ENCODE data around the gene ZNF224.
"Not testable (repeated sequence)": the region's sequence is repeated elsewhere in the genome, so short reads cannot be mapped to it uniquely, and the experiment has no call there.

The ZNF224 gene

DNA sequence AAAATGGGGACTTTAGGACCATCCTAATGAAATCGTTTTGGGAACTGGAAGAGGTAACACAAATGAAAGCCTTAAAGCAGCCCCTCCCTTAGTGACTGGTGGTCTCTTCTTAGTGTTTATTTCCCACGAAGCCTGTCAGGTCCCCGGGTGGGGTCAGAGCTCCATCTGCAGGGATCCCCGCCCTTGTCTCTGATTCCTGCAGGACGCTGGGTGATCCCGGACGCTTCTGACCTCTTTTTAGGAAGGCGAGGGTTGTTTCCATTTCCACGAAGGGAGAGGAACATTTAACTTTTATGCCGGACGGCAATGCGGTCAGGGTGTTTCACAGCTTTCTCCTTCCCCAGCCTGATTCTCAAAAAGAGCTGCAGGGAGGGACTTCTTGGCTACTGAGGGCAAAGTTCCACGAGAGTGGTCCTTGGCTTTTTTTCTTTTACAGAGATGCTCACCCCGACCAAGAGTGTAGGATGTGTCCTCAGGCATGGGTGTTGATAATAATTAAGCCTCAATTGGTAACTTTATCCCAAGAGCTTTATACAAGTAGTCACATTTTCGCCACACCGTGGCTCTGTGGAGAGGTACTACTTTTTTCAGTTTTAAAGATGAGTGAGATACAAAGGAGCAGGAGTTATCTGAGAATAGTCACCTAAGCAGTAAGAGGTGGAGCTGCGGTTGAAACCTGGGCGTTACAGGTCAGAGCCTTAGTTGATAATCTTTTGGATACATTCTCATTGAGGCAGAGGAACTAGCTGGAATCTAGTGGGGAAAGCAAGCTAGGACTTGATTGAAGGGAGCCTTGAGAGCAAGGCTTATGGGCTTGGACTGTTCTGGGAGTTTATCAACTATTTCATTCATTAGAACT lies 21.4 kb upstream of the ZNF224 start:
- H3K4me1 ChIP-seq (ENCODE audit: control insufficient read depth, insufficient read depth, low read length): peaks cover 11% of the 10 kb centered on the region
- H3K36me3 ChIP-seq (ENCODE audit: control insufficient read depth, insufficient read depth, low read length): 0 out of 2 replicates have a peak, but pooled peaks cover 5% of the 10 kb centered on the region
- H3K27me3 ChIP-seq (ENCODE audit: control insufficient read depth, insufficient read depth, low read length): peaks cover 6% of the 10 kb centered on the region
- H3K4me3 ChIP-seq (ENCODE audit: low read depth, low read length): peak overlapping the region; percentile 83
- H3K27ac ChIP-seq (ENCODE audit: low read depth, low read length): no peak overlapping the region
- H3K9me3 ChIP-seq (ENCODE audit: control insufficient read depth, insufficient read depth, low read depth, low read length): no peaks in the 10 kb centered on the region
- H3K9ac ChIP-seq (ENCODE audit: low read length): no peak overlapping the region

DNA sequence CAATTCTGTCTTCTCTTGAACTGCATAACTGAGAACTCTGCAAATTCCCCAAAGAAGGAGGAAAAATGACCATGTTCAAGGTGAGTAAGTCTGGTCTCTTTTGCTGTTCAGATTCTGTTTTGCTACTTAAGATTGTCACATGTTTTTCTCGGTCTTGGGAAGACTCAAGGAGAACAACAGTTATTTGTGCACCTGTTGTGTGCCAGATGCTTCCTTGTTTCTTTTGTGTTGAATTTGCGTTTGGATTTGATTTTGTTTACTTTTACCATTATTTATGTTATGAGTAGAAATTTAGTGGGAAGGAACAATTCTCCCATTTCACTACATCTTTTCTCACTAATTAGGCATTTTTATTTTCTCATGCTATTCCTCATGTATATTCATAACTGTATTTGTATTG lies 17.8 kb upstream of the ZNF224 start:
- H3K9ac ChIP-seq (ENCODE audit: low read length): no peak overlapping the region
- peaks cover 6% of the 10 kb centered on the region for H3K27me3 ChIP-seq (ENCODE audit: control insufficient read depth, insufficient read depth, low read length)
- H3K4me3 ChIP-seq (ENCODE audit: low read depth, low read length): no peak overlapping the region
- no peaks in the 10 kb centered on the region for H3K9me3 ChIP-seq (ENCODE audit: control insufficient read depth, insufficient read depth, low read depth, low read length)
- H3K27ac ChIP-seq (ENCODE audit: low read depth, low read length): no peak overlapping the region
- H3K36me3 ChIP-seq (ENCODE audit: control insufficient read depth, insufficient read depth, low read length): peaks cover 9% of the 10 kb centered on the region
- H3K4me1 ChIP-seq (ENCODE audit: control insufficient read depth, insufficient read depth, low read length): peaks cover 7% of the 10 kb centered on the region; the same call in 1 of the 2 replicates

DNA sequence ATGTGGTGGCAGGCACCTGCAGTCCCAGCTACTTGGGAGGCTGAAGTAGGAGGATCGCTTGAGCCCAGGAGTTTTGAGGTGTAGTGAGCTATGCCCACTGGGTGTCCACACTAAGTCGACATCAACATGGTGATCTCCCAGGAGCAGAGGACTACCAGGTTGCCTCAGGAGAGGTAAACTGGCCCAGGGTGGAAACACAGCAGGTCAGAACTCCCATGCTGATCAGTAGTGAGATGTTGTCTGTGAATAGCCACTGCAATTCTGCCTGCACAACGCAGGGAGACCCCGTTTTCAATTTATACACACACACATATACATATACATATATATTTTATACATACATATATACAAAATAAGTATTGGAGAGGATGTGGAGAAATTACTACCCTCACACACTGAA lies 2.1 kb upstream of the ZNF224 start:
- no peaks in the 10 kb centered on the region for H3K9me3 ChIP-seq (ENCODE audit: control insufficient read depth, insufficient read depth, low read depth, low read length)
- peaks cover 3% of the 10 kb centered on the region for H3K36me3 ChIP-seq (ENCODE audit: control insufficient read depth, insufficient read depth, low read length)
- no peaks in the 10 kb centered on the region for H3K27me3 ChIP-seq (ENCODE audit: control insufficient read depth, insufficient read depth, low read length)
- H3K9ac ChIP-seq (ENCODE audit: low read length): no peak overlapping the region
- H3K27ac ChIP-seq (ENCODE audit: low read depth, low read length): no peak overlapping the region
- H3K4me1 ChIP-seq (ENCODE audit: control insufficient read depth, insufficient read depth, low read length): no peaks in the 10 kb centered on the region
- H3K4me3 ChIP-seq (ENCODE audit: low read depth, low read length): no peak overlapping the region

DNA sequence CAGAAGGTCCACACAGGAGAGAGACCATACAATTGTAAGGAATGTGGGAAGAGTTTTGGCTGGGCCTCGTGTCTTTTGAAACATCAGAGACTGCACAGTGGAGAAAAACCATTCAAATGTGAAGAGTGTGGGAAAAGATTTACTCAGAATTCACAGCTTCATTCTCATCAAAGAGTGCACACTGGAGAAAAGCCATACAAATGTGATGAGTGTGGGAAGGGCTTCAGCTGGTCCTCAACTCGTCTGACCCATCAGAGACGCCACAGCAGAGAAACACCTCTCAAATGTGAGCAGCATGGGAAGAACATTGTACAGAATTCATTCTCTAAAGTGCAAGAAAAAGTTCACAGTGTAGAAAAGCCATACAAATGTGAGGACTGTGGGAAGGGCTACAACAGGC lies 13.6 kb downstream of the ZNF224 start:
- peaks cover 36% of the 10 kb centered on the region for H3K9me3 ChIP-seq (ENCODE audit: control insufficient read depth, insufficient read depth, low read depth, low read length)
- no peaks in the 10 kb centered on the region for H3K4me1 ChIP-seq (ENCODE audit: control insufficient read depth, insufficient read depth, low read length)
- H3K27ac ChIP-seq (ENCODE audit: low read depth, low read length): no peak overlapping the region
- H3K4me3 ChIP-seq (ENCODE audit: low read depth, low read length): no peak overlapping the region
- H3K36me3 ChIP-seq (ENCODE audit: control insufficient read depth, insufficient read depth, low read length): peaks cover 62% of the 10 kb centered on the region
- no peaks in the 10 kb centered on the region for H3K27me3 ChIP-seq (ENCODE audit: control insufficient read depth, insufficient read depth, low read length)
- H3K9ac ChIP-seq (ENCODE audit: low read length): no peak overlapping the region

DNA sequence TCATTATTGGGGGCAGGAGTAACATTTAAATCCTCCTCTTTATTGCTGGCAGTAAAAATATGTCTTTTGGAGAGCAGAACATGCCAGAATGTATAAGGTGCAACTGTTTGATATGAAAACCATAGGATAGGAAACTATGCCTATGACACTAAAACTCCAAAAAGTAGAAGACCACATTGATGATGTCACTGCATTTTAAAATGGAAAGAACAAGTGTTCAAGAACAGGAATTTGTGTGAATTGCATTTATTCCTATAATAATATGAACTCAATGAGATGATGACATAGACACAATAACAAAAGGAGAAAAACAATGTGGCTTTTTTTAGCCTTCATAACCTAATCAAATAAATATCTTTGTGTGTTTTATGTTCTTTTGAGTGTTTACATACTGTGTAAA lies 15.3 kb downstream of the ZNF224 start:
- Histone ChIP-seq H3K27me3 (ENCODE audit: control insufficient read depth, insufficient read depth, low read length) (no peaks in the 10 kb centered on the region), H3K9ac (ENCODE audit: low read length) (no peak overlapping the region), H3K4me3 (ENCODE audit: low read depth, low read length) (no peak overlapping the region), H3K36me3 (ENCODE audit: control insufficient read depth, insufficient read depth, low read length) (peaks cover 45% of the 10 kb centered on the region), H3K27ac (ENCODE audit: low read depth, low read length) (no peak overlapping the region), H3K9me3 (ENCODE audit: control insufficient read depth, insufficient read depth, low read depth, low read length) (peaks cover 36% of the 10 kb centered on the region), H3K4me1 (ENCODE audit: control insufficient read depth, insufficient read depth, low read length) (peaks cover 3% of the 10 kb centered on the region; the same call in 1 of the 2 replicates)

DNA sequence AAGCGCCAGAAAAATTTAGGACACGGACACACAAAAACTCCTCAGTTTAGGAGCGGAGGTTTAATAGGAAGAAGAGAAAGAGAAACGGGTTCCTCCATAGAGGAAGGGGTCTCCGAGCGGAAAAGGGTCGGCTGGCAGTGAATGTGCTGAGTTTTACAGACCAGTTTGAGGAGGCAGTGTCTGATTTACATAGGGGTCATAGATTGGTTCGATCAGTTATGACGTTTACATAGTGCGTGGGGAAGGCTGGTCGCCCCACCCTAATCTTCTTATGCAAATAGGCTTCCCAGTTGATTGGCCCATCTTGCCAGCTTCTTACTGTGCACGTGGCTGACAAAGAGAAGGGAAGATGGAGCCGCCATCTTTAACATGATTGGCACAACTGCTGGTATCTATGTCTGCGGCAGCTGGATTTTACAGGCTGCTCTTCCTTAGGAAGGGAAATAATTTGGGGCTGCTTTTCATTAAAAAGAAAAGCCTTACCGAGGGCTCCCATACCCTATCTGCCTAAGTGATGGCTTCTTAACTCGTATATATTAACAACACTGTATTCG lies 17.8 kb downstream of the ZNF224 start:
- H3K4me1 ChIP-seq (ENCODE audit: control insufficient read depth, insufficient read depth, low read length): peaks cover 3% of the 10 kb centered on the region; the same call in 1 of the 2 replicates
- H3K27ac ChIP-seq (ENCODE audit: low read depth, low read length): peak overlapping the region; percentile 78; the same call in 1 of the 2 replicates
- peaks cover 20% of the 10 kb centered on the region for H3K9me3 ChIP-seq (ENCODE audit: control insufficient read depth, insufficient read depth, low read depth, low read length)
- peaks cover 30% of the 10 kb centered on the region for H3K36me3 ChIP-seq (ENCODE audit: control insufficient read depth, insufficient read depth, low read length)
- no peaks in the 10 kb centered on the region for H3K27me3 ChIP-seq (ENCODE audit: control insufficient read depth, insufficient read depth, low read length)
- H3K9ac ChIP-seq (ENCODE audit: low read length): peak overlapping the region; percentile 89
- H3K4me3 ChIP-seq (ENCODE audit: low read depth, low read length): peak overlapping the region; percentile 86

DNA sequence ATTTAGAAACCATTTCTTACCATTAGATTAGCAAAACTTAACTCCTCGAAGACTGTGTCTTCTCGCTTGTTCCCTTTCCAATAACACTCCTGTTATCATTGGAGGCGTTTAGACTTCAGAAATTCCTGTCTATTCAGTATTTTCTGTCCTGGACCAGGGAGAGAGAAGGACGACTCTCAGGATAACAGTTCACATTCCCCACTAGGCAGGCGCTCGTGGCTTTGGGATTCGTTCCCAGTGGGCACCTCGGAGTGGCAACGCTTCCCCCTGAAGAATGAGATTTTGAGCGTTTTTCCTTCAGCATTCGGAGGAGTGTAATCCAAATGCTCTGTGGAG lies 18.6 kb downstream of the ZNF224 start:
- peaks cover 12% of the 10 kb centered on the region for H3K9me3 ChIP-seq (ENCODE audit: control insufficient read depth, insufficient read depth, low read depth, low read length)
- peak overlapping the region; percentile 86 for H3K4me3 ChIP-seq (ENCODE audit: low read depth, low read length)
- peaks cover 28% of the 10 kb centered on the region for H3K36me3 ChIP-seq (ENCODE audit: control insufficient read depth, insufficient read depth, low read length)
- no peaks in the 10 kb centered on the region for H3K27me3 ChIP-seq (ENCODE audit: control insufficient read depth, insufficient read depth, low read length)
- H3K9ac ChIP-seq (ENCODE audit: low read length): peak overlapping the region; percentile 89
- peak overlapping the region; percentile 78; the same call in 1 of the 2 replicates for H3K27ac ChIP-seq (ENCODE audit: low read depth, low read length)
- peaks cover 3% of the 10 kb centered on the region; the same call in 1 of the 2 replicates for H3K4me1 ChIP-seq (ENCODE audit: control insufficient read depth, insufficient read depth, low read length)

DNA sequence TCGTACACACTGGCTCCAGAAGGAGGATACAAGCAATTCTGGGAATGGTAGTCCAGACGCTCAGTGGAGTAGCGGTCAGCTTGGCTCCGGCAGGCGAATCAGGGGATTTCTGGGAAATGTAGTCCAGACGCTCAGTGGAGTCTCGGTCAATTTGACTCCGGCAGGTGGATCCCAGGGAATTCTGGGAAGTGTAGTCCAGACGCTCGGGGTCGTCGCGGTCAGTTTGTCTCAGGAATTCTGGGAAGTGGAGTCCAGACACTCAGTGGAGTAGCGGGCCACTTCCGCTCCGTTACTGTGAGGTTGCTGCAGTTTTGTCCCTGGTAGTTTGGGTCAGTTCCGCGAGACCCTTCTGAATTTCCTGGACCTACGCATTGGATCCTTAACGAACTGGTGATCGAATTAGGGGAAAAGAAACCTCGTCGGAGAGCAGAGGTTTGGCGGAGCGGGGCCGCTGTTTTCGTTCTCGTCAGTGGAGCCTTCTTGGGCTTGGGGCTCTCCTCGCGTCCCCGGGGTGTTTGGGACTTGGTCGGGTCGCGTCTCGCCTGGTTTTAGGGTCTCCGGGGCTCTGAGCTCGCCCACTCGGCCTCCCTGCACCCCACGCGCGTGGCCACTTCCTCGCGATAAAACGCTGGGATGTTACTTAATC lies 19.1 kb downstream of the ZNF224 start, which contains the start of gene ZNF225:
Gene ZNF225 (plus strand): TSS at position 262 of the 646 bp plus-strand sequence. CDS start 2,429 bp downstream, outside the sequence.
- Histone ChIP-seq H3K27me3 (ENCODE audit: control insufficient read depth, insufficient read depth, low read length) (no peaks in the 10 kb centered on the region), H3K4me1 (ENCODE audit: control insufficient read depth, insufficient read depth, low read length) (peaks cover 3% of the 10 kb centered on the region; the same call in 1 of the 2 replicates), H3K4me3 (ENCODE audit: low read depth, low read length) (peak within 1 kb of the TSS; percentile 86), H3K27ac (ENCODE audit: low read depth, low read length) (peak within 1 kb of the TSS; percentile 78; the same call in 1 of the 2 replicates), H3K9ac (ENCODE audit: low read length) (peak within 1 kb of the TSS; percentile 89), H3K9me3 (ENCODE audit: control insufficient read depth, insufficient read depth, low read depth, low read length) (peaks cover 7% of the 10 kb centered on the region), H3K36me3 (ENCODE audit: control insufficient read depth, insufficient read depth, low read length) (peaks cover 27% of the 10 kb centered on the region)

DNA sequence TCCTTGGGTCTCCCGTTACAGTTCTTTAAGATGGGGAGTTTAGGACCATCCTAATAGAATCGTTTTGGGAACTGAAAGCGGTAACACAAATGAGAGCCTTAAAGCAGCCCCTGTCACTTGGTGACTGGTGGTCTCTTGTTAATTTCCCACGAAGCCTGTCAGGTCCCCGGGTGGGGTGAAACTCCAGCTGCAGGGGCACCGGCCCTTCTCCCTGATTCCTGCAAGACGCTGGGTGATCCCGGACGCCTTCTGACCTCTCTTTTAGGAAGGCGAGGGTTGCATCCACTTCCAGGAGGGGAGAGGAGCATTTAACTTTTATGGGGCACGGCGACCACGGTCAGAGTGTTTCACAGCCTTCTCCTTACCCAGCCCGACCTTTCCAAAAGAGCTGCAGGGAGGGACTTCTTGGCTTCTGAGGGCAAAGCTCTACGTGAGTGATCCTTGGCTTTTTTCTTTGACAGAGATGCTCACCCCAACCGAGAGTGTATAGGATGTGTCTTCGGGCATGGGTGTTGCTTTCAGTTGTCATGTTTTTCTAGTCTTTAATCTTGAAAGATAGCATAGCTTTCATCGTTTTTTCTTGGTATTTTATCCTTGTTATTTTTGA lies 19.7 kb downstream of the ZNF224 start:
- Histone ChIP-seq H3K4me1 (ENCODE audit: control insufficient read depth, insufficient read depth, low read length) (peaks cover 3% of the 10 kb centered on the region; the same call in 1 of the 2 replicates), H3K4me3 (ENCODE audit: low read depth, low read length) (peak overlapping the region; percentile 86), H3K36me3 (ENCODE audit: control insufficient read depth, insufficient read depth, low read length) (peaks cover 27% of the 10 kb centered on the region), H3K9ac (ENCODE audit: low read length) (peak overlapping the region; percentile 83), H3K9me3 (ENCODE audit: control insufficient read depth, insufficient read depth, low read depth, low read length) (peaks cover 4% of the 10 kb centered on the region; the same call in 1 of the 2 replicates), H3K27me3 (ENCODE audit: control insufficient read depth, insufficient read depth, low read length) (no peaks in the 10 kb centered on the region), H3K27ac (ENCODE audit: low read depth, low read length) (no peak overlapping the region)

DNA sequence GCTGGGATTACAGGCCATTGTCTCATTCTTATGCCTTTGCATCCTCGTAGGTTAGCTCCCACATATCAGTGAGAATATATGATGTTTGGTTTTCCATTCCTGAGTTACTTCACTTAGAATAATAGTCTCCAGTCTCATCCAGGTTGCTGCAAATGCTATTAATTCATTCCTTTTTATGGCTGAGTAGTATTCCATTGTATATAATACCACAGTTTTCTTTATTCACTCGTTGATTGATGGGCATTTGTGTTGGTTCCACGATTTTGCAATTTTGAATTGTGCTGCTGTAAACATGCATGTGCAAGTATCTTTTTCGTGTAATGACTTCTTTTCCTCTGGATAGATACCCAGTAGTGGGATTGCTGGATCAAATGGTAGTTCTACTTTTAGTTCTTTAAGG lies 27.0 kb downstream of the ZNF224 start:
- H3K4me1 ChIP-seq (ENCODE audit: control insufficient read depth, insufficient read depth, low read length); H3K4me3 ChIP-seq (ENCODE audit: low read depth, low read length); H3K9me3 ChIP-seq (ENCODE audit: control insufficient read depth, insufficient read depth, low read depth, low read length); H3K27ac ChIP-seq (ENCODE audit: low read depth, low read length); H3K9ac ChIP-seq (ENCODE audit: low read length); H3K27me3 ChIP-seq (ENCODE audit: control insufficient read depth, insufficient read depth, low read length): not testable (repeated sequence)
- peaks cover 36% of the 10 kb centered on the region for H3K36me3 ChIP-seq (ENCODE audit: control insufficient read depth, insufficient read depth, low read length)

Data from HUES6 (cell line).